ENCODE measurements around the gene TXK.

DNA sequence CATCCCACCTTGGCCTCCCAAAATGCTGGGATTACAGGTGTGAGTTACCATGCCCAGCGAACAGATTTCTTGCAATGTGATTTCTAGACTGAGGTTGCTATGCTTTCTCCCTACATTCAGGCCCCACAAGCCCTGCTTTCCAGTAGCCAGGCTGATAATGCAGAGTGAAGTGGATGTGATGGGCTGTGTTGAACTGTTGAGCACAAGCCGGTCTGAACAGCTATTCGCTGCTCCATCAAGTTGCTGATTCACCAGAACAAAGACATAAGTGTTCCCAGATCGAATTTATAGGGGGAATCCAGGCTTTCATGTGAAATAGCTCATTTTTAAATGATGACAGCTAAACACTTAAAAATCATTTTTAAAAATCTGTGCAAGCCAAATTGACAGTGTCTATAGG is 109.5 kb downstream of the TXK start:
- TF ChIP-seq POLR2AphosphoS5 (IDR thresholded peaks at IDR 0.05; ENCODE audit: low read depth, low read length) (no peak), RAD21 (IDR thresholded peaks at IDR 0.05; ENCODE audit: low read depth) (no peak)
- TF ChIP-seq, protein P1, sequence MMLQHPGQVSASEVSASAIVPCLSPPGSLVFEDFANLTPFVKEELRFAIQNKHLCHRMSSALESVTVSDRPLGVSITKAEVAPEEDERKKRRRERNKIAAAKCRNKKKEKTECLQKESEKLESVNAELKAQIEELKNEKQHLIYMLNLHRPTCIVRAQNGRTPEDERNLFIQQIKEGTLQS (IDR thresholded peaks at IDR 0.05) = no peak

Measured in HCT116 (cell line).